DOHH2 (cell line): ENCODE results near the gene ERC2.

Experiments
- H3F3A ChIP-seq: fragments of 200-600 bp; sonication (generic), shearing (Covaris generic); 2 replicates; pipeline ENCODE4 v1.6.0; 2016; ENCODE audit warnings: antibody characterized with exemption, mild to moderate bottlenecking; ENCODE audit not compliant: control insufficient read depth, insufficient read depth
- H3K27ac ChIP-seq: fragments of 200-600 bp; sonication (generic); 2 replicates; pipeline ENCODE4 v1.5.1; 2014; ENCODE audit warnings: low read depth, mild to moderate bottlenecking, low read length, moderate library complexity
- H3K27me3 ChIP-seq: fragments of 200-600 bp; sonication (generic); 2 replicates; pipeline ENCODE4 v1.6.1; 2014; ENCODE audit warnings: mild to moderate bottlenecking, low read length, mixed read lengths; ENCODE audit not compliant: control insufficient read depth
- H3K36me3 ChIP-seq: fragments of 200-600 bp; sonication (generic); 2 replicates; pipeline ENCODE4 v1.6.1; 2014; ENCODE audit warnings: mild to moderate bottlenecking, low read length, moderate library complexity, mixed read lengths; ENCODE audit not compliant: control insufficient read depth
- H3K4me1 ChIP-seq: fragments of 200-600 bp; sonication (generic); 2 replicates; pipeline ENCODE4 v1.6.1; 2014; ENCODE audit warnings: mild to moderate bottlenecking, low read length, mixed read lengths; ENCODE audit not compliant: control insufficient read depth
- H3K4me2 ChIP-seq: fragments of 200-600 bp; sonication (generic); 2 replicates; pipeline ENCODE4 v1.6.0; 2014; ENCODE audit warnings: mild to moderate bottlenecking, low read length, moderate library complexity
- H3K4me3 ChIP-seq: fragments of 200-600 bp; sonication (generic); 2 replicates; pipeline ENCODE4 v1.5.1; 2014; ENCODE audit warnings: mild to moderate bottlenecking, low read length, mixed read lengths
- H3K79me2 ChIP-seq: fragments of 200-600 bp; sonication (generic); 2 replicates; pipeline ENCODE4 v1.6.1; 2014; ENCODE audit warnings: mild to moderate bottlenecking, low read length, mixed read lengths; ENCODE audit not compliant: control insufficient read depth
- H3K9me2 ChIP-seq: fragments of 200-600 bp; sonication (generic); replicated peaks from 2 replicates; pipeline ENCODE4 v1.6.1; 2014; ENCODE audit warnings: mild to moderate bottlenecking, low read length, mixed read lengths; ENCODE audit not compliant: control insufficient read depth
- H3K9me3 ChIP-seq: fragments of 200-600 bp; sonication (generic); 2 replicates; pipeline ENCODE4 v1.6.1; 2014; ENCODE audit warnings: antibody characterized with exemption, low read length, mixed read lengths; ENCODE audit not compliant: control insufficient read depth, insufficient read depth
- H4K20me1 ChIP-seq: fragments of 200-600 bp; sonication (generic); 2 replicates; pipeline ENCODE4 v1.6.0; 2014; ENCODE audit warnings: low read depth, mild to moderate bottlenecking, antibody characterized with exemption, low read length, moderate library complexity; ENCODE audit not compliant: control insufficient read depth, insufficient read depth
- CTCF ChIP-seq: fragments of 200-600 bp; sonication (generic); IDR thresholded peaks from one replicate; pipeline ENCODE4 v1.5.1; 2014; ENCODE audit warnings: antibody characterized with exemption, mild to moderate bottlenecking, low read depth, low read length; ENCODE audit not compliant: poor library complexity, severe bottlenecking
- EZH2phosphoT487 ChIP-seq: fragments of 200-600 bp; sonication (generic); IDR thresholded peaks from 2 replicates; pipeline ENCODE4 v1.6.1; 2017; ENCODE audit warnings: borderline replicate concordance, mild to moderate bottlenecking, antibody characterized with exemption, low read length, moderate library complexity, mixed read lengths

The ERC2 gene

GRCh38 chr3:55790596-55791350 lies 677.5 kb downstream of the ERC2 start:
- no peak overlapping the region for H3K4me2 ChIP-seq
- no peaks in the 10 kb centered on the region; the same call in 1 of the 2 replicates for H3K9me2 ChIP-seq
- no peaks in the 10 kb centered on the region for H4K20me1 ChIP-seq
- H3K4me3 ChIP-seq: no peak overlapping the region
- no peaks in the 10 kb centered on the region for H3K4me1 ChIP-seq
- H3F3A ChIP-seq: no peaks in the 10 kb centered on the region
- H3K9me3 ChIP-seq: peaks cover 3% of the 10 kb centered on the region; the same call in 1 of the 2 replicates
- H3K79me2 ChIP-seq: no peaks in the 10 kb centered on the region
- H3K36me3 ChIP-seq: no peaks in the 10 kb centered on the region
- no peaks in the 10 kb centered on the region for H3K27me3 ChIP-seq
- no peak overlapping the region for H3K27ac ChIP-seq
- TF ChIP-seq EZH2phosphoT487 (no peak), CTCF (no peak)

- Histone ChIP-seq H3K27ac (no peak overlapping the region), H3K79me2 (no peaks in the 10 kb centered on the region), H3K9me2 (no peaks in the 10 kb centered on the region; the same call in 1 of the 2 replicates), H3K27me3 (no peaks in the 10 kb centered on the region), H3K36me3 (no peaks in the 10 kb centered on the region), H3K4me3 (no peak overlapping the region), H3K9me3 (no peaks in the 10 kb centered on the region), H4K20me1 (no peaks in the 10 kb centered on the region), H3F3A (no peaks in the 10 kb centered on the region), H3K4me1 (no peaks in the 10 kb centered on the region), H3K4me2 (no peak overlapping the region)
- TF ChIP-seq CTCF: no peak
- TF ChIP-seq EZH2phosphoT487: no peak
Observed at GRCh38 chr3:55789516-55789915, 678.8 kb downstream of the ERC2 start.

GRCh38 chr3:55782807-55783206 lies 685.5 kb downstream of the ERC2 start:
- Histone ChIP-seq H3K9me3 (no peaks in the 10 kb centered on the region), H4K20me1 (no peaks in the 10 kb centered on the region), H3F3A (no peaks in the 10 kb centered on the region), H3K4me3 (no peak overlapping the region), H3K79me2 (no peaks in the 10 kb centered on the region), H3K27me3 (no peaks in the 10 kb centered on the region), H3K9me2 (no peaks in the 10 kb centered on the region), H3K4me2 (no peak overlapping the region), H3K4me1 (no peaks in the 10 kb centered on the region), H3K36me3 (no peaks in the 10 kb centered on the region), H3K27ac (no peak overlapping the region)
- no peak for TF ChIP-seq EZH2phosphoT487
- no peak for TF ChIP-seq CTCF
